SK-N-SH (cell line): Measurements from ENCODE around the gene MCCD1. TPM values are rescaled to one million over a fixed set of nuclear protein-coding genes. Genes with fewer than 3 reads are reported as not detected.

Experiments used
- polyA plus RNA-seq, 3 experiments: library from polyadenylated mRNA; depleted of rRNA; stranded (reverse); fragments of >200 nt; gene quantifications; 2 replicates each; pipeline ENCODE4 v1.2.3, GENCODE V29; 2012
- small RNA-seq, 7 experiments: library from RNA; depleted of rRNA; stranded (forward); fragments of <200 nt; gene quantifications; one replicate each; pipeline ENCODE3, GENCODE V24; 2012

The MCCD1 gene
- polyA plus RNA-seq, 1 of the 3 experiments (the other 2 are of a cell fraction): not detected

Small RNAs within 50 kb of the gene (small RNA-seq; reads per million reads assigned to genes)
- gene AL663061.1 (0 reads per million in 7 experiments), gene RF00019 (0 reads per million in 7 experiments), gene SNORD117 (20.1 to 379 (median 33.3) reads per million in 7 experiments), gene SNORD84 (0 reads per million in 7 experiments)

Other genes with a start within 250 kb of the MCCD1 start
- 18.7 and 18.9 TPM in 2 replicates for gene HLA-B, start 171.8 kb upstream of the MCCD1 start, polyA plus RNA-seq (2012; rRNA removed)
- gene MICA, start 125.4 kb upstream of the MCCD1 start, polyA plus RNA-seq (2012; rRNA removed): 28.8 and 32.7 TPM in 2 replicates
- 9.7 and 9.9 TPM in 2 replicates for gene MICB, start 30.8 kb upstream of the MCCD1 start, polyA plus RNA-seq (2012; rRNA removed)
- gene DDX39B, start 13.0 kb downstream of the MCCD1 start, polyA plus RNA-seq (2012; rRNA removed): 502 and 556 TPM in 2 replicates
- gene ATP6V1G2, start 17.6 kb downstream of the MCCD1 start, polyA plus RNA-seq (2012; rRNA removed): 13.6 and 15.6 TPM in 2 replicates
- gene NFKBIL1, start 18.6 kb downstream of the MCCD1 start, polyA plus RNA-seq (2012; rRNA removed): 14.6 and 17.1 TPM in 2 replicates
- gene LTA, start 43.3 kb downstream of the MCCD1 start, polyA plus RNA-seq (2012; rRNA removed): not detected in 2 replicates
- gene TNF, start 46.6 kb downstream of the MCCD1 start, polyA plus RNA-seq (2012; rRNA removed): not detected in 2 replicates
- 0.10 and 0.16 TPM in 2 replicates for gene LTB, start 53.5 kb downstream of the MCCD1 start, polyA plus RNA-seq (2012; rRNA removed)
- gene LST1, start 57.3 kb downstream of the MCCD1 start, polyA plus RNA-seq (2012; rRNA removed): not detected in 2 replicates
- not detected in 2 replicates for gene NCR3, start 64.0 kb downstream of the MCCD1 start, polyA plus RNA-seq (2012; rRNA removed)
- gene AIF1, start 86.3 kb downstream of the MCCD1 start, polyA plus RNA-seq (2012; rRNA removed): not detected in 2 replicates
- gene PRRC2A, start 91.8 kb downstream of the MCCD1 start, polyA plus RNA-seq (2012; rRNA removed): 36.1 and 76.1 TPM in 2 replicates
- 100 and 220 TPM in 2 replicates for gene BAG6, start 123.7 kb downstream of the MCCD1 start, polyA plus RNA-seq (2012; rRNA removed)
- gene APOM, start 126.9 kb downstream of the MCCD1 start, polyA plus RNA-seq (2012; rRNA removed): 6.8 and 7.2 TPM in 2 replicates
- 10.3 and 11.5 TPM in 2 replicates for gene C6orf47, start 131.8 kb downstream of the MCCD1 start, polyA plus RNA-seq (2012; rRNA removed)
- 18.3 and 19.1 TPM in 2 replicates for gene GPANK1, start 136.0 kb downstream of the MCCD1 start, polyA plus RNA-seq (2012; rRNA removed)
- gene CSNK2B, start 137.1 kb downstream of the MCCD1 start, polyA plus RNA-seq (2012; rRNA removed): 97.3 and 101 TPM in 2 replicates
- 12.7 and 20.6 TPM in 2 replicates for gene LY6G5B, start 141.0 kb downstream of the MCCD1 start, polyA plus RNA-seq (2012; rRNA removed)
- 0.60 and 1.1 TPM in 2 replicates for gene LY6G5C, start 152.1 kb downstream of the MCCD1 start, polyA plus RNA-seq (2012; rRNA removed)
- 49.3 and 52.9 TPM in 2 replicates for gene ABHD16A, start 174.4 kb downstream of the MCCD1 start, polyA plus RNA-seq (2012; rRNA removed)
- not detected in 2 replicates for gene LY6G6F, start 177.9 kb downstream of the MCCD1 start, polyA plus RNA-seq (2012; rRNA removed)
- not detected in 2 replicates for gene LY6G6D, start 186.4 kb downstream of the MCCD1 start, polyA plus RNA-seq (2012; rRNA removed)
- gene LY6G6C, start 192.8 kb downstream of the MCCD1 start, polyA plus RNA-seq (2012; rRNA removed): 0.08 TPM in 1 of 2 replicates, not detected in the other
- not detected in 2 replicates for gene MPIG6B, start 194.4 kb downstream of the MCCD1 start, polyA plus RNA-seq (2012; rRNA removed)
- gene DDAH2, start 200.3 kb downstream of the MCCD1 start, polyA plus RNA-seq (2012; rRNA removed): 147 and 180 TPM in 2 replicates
- gene CLIC1, start 207.6 kb downstream of the MCCD1 start, polyA plus RNA-seq (2012; rRNA removed): 520 and 569 TPM in 2 replicates
- gene MSH5, start 211.0 kb downstream of the MCCD1 start, polyA plus RNA-seq (2012; rRNA removed): 16.0 and 19.5 TPM in 2 replicates
- 5.9 and 6.3 TPM in 2 replicates for gene SAPCD1, start 233.7 kb downstream of the MCCD1 start, polyA plus RNA-seq (2012; rRNA removed)
- 0.45 and 0.56 TPM in 2 replicates for gene VWA7, start 248.4 kb downstream of the MCCD1 start, polyA plus RNA-seq (2012; rRNA removed)